Adrenal gland (tissue), 12 donors: ENCODE measurements around the gene CCDC70. TPM values are rescaled to one million over a fixed set of nuclear protein-coding genes. Genes with fewer than 3 reads are reported as not detected.

ENCODE experiments used
- DNase-seq, 7 donors: peaks; one replicate each; pipeline ENCODE4 v3.0.0-alpha.2; 2019 to 2020
- H3K27ac ChIP-seq, 5 donors: fragments of 200-600 bp; sonication (generic) in 4 of 5; 1 replicate in 3 of 5; 2 replicates in 2 of 5; pipeline versions ENCODE4 v1.5.1 to v1.8.0; 2016 to 2020; ENCODE audit warnings: mild to moderate bottlenecking in 1 of 5
- H3K27me3 ChIP-seq: fragments of 200-600 bp; 2 replicates; pipeline ENCODE4 v1.8.0; 2021
- H3K36me3 ChIP-seq, 2 donors: fragments of 200-600 bp; replicated peaks in 1 of 2; 1 replicate in 1 of 2; 2 replicates in 1 of 2; pipeline versions ENCODE4 v1.5.1 to v1.8.0; 2018 to 2022
- H3K4me1 ChIP-seq, 2 donors: fragments of 200-600 bp; replicated peaks in 1 of 2; 1 replicate in 1 of 2; 2 replicates in 1 of 2; pipeline versions ENCODE4 v1.5.1 to v1.8.0; 2018 to 2021
- H3K4me3 ChIP-seq, 4 donors: fragments of 200-600 bp; sonication (generic) in 3 of 4; one replicate each; pipeline ENCODE4 v1.5.1; 2016 to 2018
- H3K9me3 ChIP-seq, 3 donors: fragments of 200-600 bp; sonication (generic) in 1 of 3; replicated peaks in 1 of 3; 1 replicate in 2 of 3; 2 replicates in 1 of 3; pipeline versions ENCODE4 v1.5.1 to v1.8.0; 2016 to 2021
- CTCF ChIP-seq, 6 experiments: fragments of 450-650 bp in 4 of 6; fragments of 200-600 bp in 2 of 6; sonication (generic) in 1 of 6; IDR thresholded peaks; 1 replicate in 5 of 6; 2 replicates in 1 of 6; pipeline versions ENCODE4 v1.5.1 to v1.8.0; 2016 to 2021; ENCODE audit warnings: antibody characterized with exemption in 6 of 6, mild to moderate bottlenecking in 2 of 6, moderate library complexity in 1 of 6
- POLR2A ChIP-seq, 2 donors: fragments of 450-650 bp; IDR thresholded peaks; one replicate each; pipeline ENCODE4 v1.6.1; 2017; ENCODE audit warnings: antibody characterized with exemption in 2 of 2, mild to moderate bottlenecking in 2 of 2, moderate library complexity in 1 of 2
- WGBS, 4 donors: extraction: QIAGEN DNeasy Blood & Tissue Kit in 2 of 4; methylation state at CpG; one replicate each; pipeline versions ENCODE4 v1.1.5 to v1.1.7; 2013 to 2017; 5-methylcytosine and 5-hydroxymethylcytosine counted together
- intact Hi-C, 2 donors: fragments of 100-400 bp; cut with DNase I; formaldehyde crosslinking; loops; one replicate each; pipeline versions ENCODE4 v1.14.1 to v1.15.0; 2022 to 2023
- polyA plus RNA-seq, 3 donors: library from polyadenylated mRNA; stranded (reverse); fragments of 200-250 nt in 2 of 3; fragments of 350-450 nt in 1 of 3; fragmentation: Illumina TruSeq in 1 of 3; extraction: RNeasy Lipid Tissue Mini Kit (QIAGEN cat#74804) in 1 of 3; gene quantifications; one replicate each; pipeline ENCODE4 v1.2.3, GENCODE V29; 2013 to 2014
- total RNA-seq, 9 donors: library from RNA; depleted of rRNA in 4 of 9; stranded (reverse); fragments of >200 nt in 4 of 9; fragments of 120-200 nt in 1 of 9; fragmentation: NEBNext Ultra II Directional in 1 of 9; extraction: Animal tissue kit (Norgen Biotek cat#: 25700) in 1 of 9; gene quantifications; one replicate each; pipeline versions ENCODE4 v1.1.0 to v1.2.4, GENCODE V29; 2013 to 2023
- donor health status: healthy with polysubstance abuse.
- donor health status: Bipolar disorder and iron deficiency.
- donor health status: DM: yes; HTN: yes; CAD: no.
- donor health status: DM: no; HTN: no; CAD: no.
- donor health status: DM: no; HTN: no; CAD: no.
- donor health status: DM: yes; HTN: yes; CAD: no.

Gene CCDC70
- total and polyA plus RNA-seq, 12 donors, result not detected

GRCh38 chr13:51865838-51866237 is 4.1 kb downstream of the CCDC70 start:
- H3K27ac ChIP-seq, result no peak overlapping the region
- H3K4me3 ChIP-seq, result no peak overlapping the region
- TF ChIP-seq POLR2A (IDR thresholded peaks at IDR 0.05) (no peak), CTCF (IDR thresholded peaks at IDR 0.05) (no peak)
- DNase-seq, result no peak
- no peaks in the 10 kb centered on the region for H3K9me3 ChIP-seq
- H3K27me3 ChIP-seq, result no peaks in the 10 kb centered on the region
- no peaks in the 10 kb centered on the region for H3K4me1 ChIP-seq
- WGBS, 4 donors, result 77 to 84% (median 80%) methylated on average over 6 to 7 of the region's 7 CpGs
- no peaks in the 10 kb centered on the region for H3K36me3 ChIP-seq
- intact Hi-C loops, result no loop called here

GRCh38 chr13:51867062-51867461 is 5.3 kb downstream of the CCDC70 start:
- Histone ChIP-seq H3K36me3 (no peaks in the 10 kb centered on the region), H3K27me3 (no peaks in the 10 kb centered on the region), H3K4me1 (no peaks in the 10 kb centered on the region), H3K4me3 (no peak overlapping the region), H3K27ac (no peak overlapping the region), H3K9me3 (no peaks in the 10 kb centered on the region)
- TF ChIP-seq POLR2A (IDR thresholded peaks at IDR 0.05), result no peak
- no peak for TF ChIP-seq CTCF (IDR thresholded peaks at IDR 0.05)
- WGBS, 4 donors, result 79 to 92% (median 90%) methylated on average over 4 of the region's 4 CpGs
- intact Hi-C loops, result no loop called here
- no peak for DNase-seq

- H3K36me3 ChIP-seq, result no peaks in the 10 kb centered on the region
- TF ChIP-seq POLR2A (IDR thresholded peaks at IDR 0.05), result no peak
- no peak for TF ChIP-seq CTCF (IDR thresholded peaks at IDR 0.05)
- no peak overlapping the region for H3K4me3 ChIP-seq
- intact Hi-C loops, result no loop called here
- DNase-seq, result no peak
- no peaks in the 10 kb centered on the region for H3K27me3 ChIP-seq
- no peak overlapping the region for H3K27ac ChIP-seq
- 76 to 81% (median 78%) methylated on average over 6 of the region's 6 CpGs for WGBS, 4 donors
- no peaks in the 10 kb centered on the region for H3K4me1 ChIP-seq
- no peaks in the 10 kb centered on the region for H3K9me3 ChIP-seq
Observed at GRCh38 chr13:51869916-51870315, 8.1 kb downstream of the CCDC70 start.

GRCh38 chr13:51870616-51871015 is 8.8 kb downstream of the CCDC70 start:
- TF ChIP-seq CTCF (IDR thresholded peaks at IDR 0.05), result no peak
- no peak for TF ChIP-seq POLR2A (IDR thresholded peaks at IDR 0.05)
- H3K36me3 ChIP-seq, result no peaks in the 10 kb centered on the region
- DNase-seq, result no peak
- no peaks in the 10 kb centered on the region for H3K9me3 ChIP-seq
- no peaks in the 10 kb centered on the region for H3K27me3 ChIP-seq
- intact Hi-C loops, result no loop called here
- WGBS, 4 donors, result 69 to 74% (median 70%) methylated on average over 3 of the region's 3 CpGs
- H3K4me1 ChIP-seq, result no peaks in the 10 kb centered on the region
- no peak overlapping the region for H3K27ac ChIP-seq
- no peak overlapping the region for H3K4me3 ChIP-seq
